ENCODE measurements around the gene IL22. TPM values are rescaled to one million over a fixed set of nuclear protein-coding genes. Genes with fewer than 3 reads are reported as not detected.

IL22 gene
- total RNA-seq, 4 donors from 2014 or later = not detected

- H3K4me3 ChIP-seq = no peak overlapping the region
- WGBS = 90% methylated on average over 5 of the region's 5 CpGs
- no peaks in the 10 kb centered on the region for H3K27me3 ChIP-seq
- H3K9me3 ChIP-seq = no peaks in the 10 kb centered on the region
- no peak for TF ChIP-seq POLR2AphosphoS5 (IDR thresholded peaks at IDR 0.05)
- no peaks in the 10 kb centered on the region for H3K4me1 ChIP-seq
- no peak for DNase-seq (ENCODE audit: low spot score in 2 of 2)
- H3K27ac ChIP-seq = no peak overlapping the region
- no peaks in the 10 kb centered on the region for H3K36me3 ChIP-seq
These were observed 19.9 kb downstream of the IL22 start for GRCh38 chr12:68233498-68233897.

- no peak overlapping the region for H3K27ac ChIP-seq
- no peaks in the 10 kb centered on the region for H3K27me3 ChIP-seq
- H3K9me3 ChIP-seq = no peaks in the 10 kb centered on the region
- WGBS = 18% methylated on average over 3 of the region's 3 CpGs
- no peaks in the 10 kb centered on the region for H3K4me1 ChIP-seq
- no peak for DNase-seq (ENCODE audit: low spot score in 2 of 2)
- TF ChIP-seq POLR2AphosphoS5 (IDR thresholded peaks at IDR 0.05) (no peak), POLR2A (IDR thresholded peaks at IDR 0.05) (no peak), EP300 (IDR thresholded peaks at IDR 0.05) (no peak)
- TF ChIP-seq, protein P1, sequence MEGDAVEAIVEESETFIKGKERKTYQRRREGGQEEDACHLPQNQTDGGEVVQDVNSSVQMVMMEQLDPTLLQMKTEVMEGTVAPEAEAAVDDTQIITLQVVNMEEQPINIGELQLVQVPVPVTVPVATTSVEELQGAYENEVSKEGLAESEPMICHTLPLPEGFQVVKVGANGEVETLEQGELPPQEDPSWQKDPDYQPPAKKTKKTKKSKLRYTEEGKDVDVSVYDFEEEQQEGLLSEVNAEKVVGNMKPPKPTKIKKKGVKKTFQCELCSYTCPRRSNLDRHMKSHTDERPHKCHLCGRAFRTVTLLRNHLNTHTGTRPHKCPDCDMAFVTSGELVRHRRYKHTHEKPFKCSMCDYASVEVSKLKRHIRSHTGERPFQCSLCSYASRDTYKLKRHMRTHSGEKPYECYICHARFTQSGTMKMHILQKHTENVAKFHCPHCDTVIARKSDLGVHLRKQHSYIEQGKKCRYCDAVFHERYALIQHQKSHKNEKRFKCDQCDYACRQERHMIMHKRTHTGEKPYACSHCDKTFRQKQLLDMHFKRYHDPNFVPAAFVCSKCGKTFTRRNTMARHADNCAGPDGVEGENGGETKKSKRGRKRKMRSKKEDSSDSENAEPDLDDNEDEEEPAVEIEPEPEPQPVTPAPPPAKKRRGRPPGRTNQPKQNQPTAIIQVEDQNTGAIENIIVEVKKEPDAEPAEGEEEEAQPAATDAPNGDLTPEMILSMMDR (IDR thresholded peaks at IDR 0.05) = no peak
- no peak overlapping the region for H3K4me3 ChIP-seq
- no peaks in the 10 kb centered on the region for H3K36me3 ChIP-seq
These were observed 21.7 kb downstream of the IL22 start for GRCh38 chr12:68231691-68232090.

DNA sequence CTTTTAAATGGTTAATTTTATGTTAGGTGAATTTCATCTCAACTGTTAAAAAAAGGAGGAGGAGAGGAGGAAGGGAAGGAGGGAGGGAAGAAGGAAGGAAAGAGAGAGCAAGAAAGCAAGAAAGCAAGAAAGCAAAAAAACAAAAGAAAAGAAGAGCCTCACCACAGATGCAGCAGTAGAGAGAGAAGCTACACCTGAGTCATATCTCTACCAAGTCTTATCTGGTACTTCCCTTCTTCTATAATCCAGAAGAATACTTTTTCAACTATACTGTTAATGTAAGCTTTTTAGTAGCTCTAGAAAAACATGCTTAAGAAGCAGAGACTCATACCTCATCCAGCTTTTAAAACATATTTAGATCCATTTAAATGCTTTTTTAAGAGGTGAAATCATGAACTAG lies 22.2 kb downstream of the IL22 start:
- Histone ChIP-seq H3K4me3 (no peak overlapping the region), H3K27ac (no peak overlapping the region), H3K9me3 (no peaks in the 10 kb centered on the region), H3K27me3 (no peaks in the 10 kb centered on the region), H3K36me3 (no peaks in the 10 kb centered on the region), H3K4me1 (no peaks in the 10 kb centered on the region)
- TF ChIP-seq POLR2AphosphoS5 (IDR thresholded peaks at IDR 0.05) = no peak
- TF ChIP-seq, protein P1 (IDR thresholded peaks at IDR 0.05) = no peak
- no peak for TF ChIP-seq EP300 (IDR thresholded peaks at IDR 0.05)
- TF ChIP-seq POLR2A (IDR thresholded peaks at IDR 0.05) = no peak
- DNase-seq (ENCODE audit: low spot score in 2 of 2) = no peak

DNA sequence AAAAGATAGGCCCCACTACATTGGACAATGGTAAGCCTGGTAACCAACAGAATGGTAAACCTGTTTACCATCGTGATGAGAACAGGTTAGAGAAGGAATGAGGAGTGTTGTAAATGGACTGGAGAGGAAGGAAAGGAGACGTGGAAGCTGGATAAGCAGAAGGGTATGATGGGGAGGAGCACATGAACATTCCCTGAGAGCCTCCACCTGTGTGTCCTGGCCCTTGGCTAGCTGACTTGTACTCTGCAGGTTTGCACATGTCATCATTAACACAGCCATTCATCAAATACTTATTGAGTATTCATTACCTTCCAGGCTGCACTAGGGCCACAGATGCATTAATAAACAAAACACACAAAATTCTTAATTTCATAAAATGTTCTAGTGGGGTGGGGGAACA lies 23.4 kb downstream of the IL22 start:
- H3K4me1 ChIP-seq = no peaks in the 10 kb centered on the region
- TF ChIP-seq, protein P1 (IDR thresholded peaks at IDR 0.05) = no peak
- no peak for TF ChIP-seq POLR2AphosphoS5 (IDR thresholded peaks at IDR 0.05)
- no peak overlapping the region for H3K4me3 ChIP-seq
- no peak overlapping the region for H3K27ac ChIP-seq
- H3K9me3 ChIP-seq = no peaks in the 10 kb centered on the region
- DNase-seq (ENCODE audit: low spot score in 2 of 2) = no peak
- no peaks in the 10 kb centered on the region for H3K27me3 ChIP-seq
- WGBS = 52% methylated on average over 2 of the region's 2 CpGs
- H3K36me3 ChIP-seq = no peaks in the 10 kb centered on the region

- TF ChIP-seq POLR2A (IDR thresholded peaks at IDR 0.05) (no peak), POLR2AphosphoS5 (IDR thresholded peaks at IDR 0.05) (no peak), EP300 (IDR thresholded peaks at IDR 0.05) (no peak)
- TF ChIP-seq, protein P1 (IDR thresholded peaks at IDR 0.05) = no peak
- Histone ChIP-seq H3K27me3 (no peaks in the 10 kb centered on the region), H3K36me3 (no peaks in the 10 kb centered on the region), H3K4me1 (peaks cover 11% of the 10 kb centered on the region), H3K9me3 (no peaks in the 10 kb centered on the region), H3K4me3 (no peak overlapping the region), H3K27ac (no peak overlapping the region)
- 59% methylated on average over 3 of the region's 3 CpGs for WGBS
- no peak for DNase-seq (ENCODE audit: low spot score in 2 of 2)
These were observed 26.0 kb downstream of the IL22 start for GRCh38 chr12:68227356-68227755.

Data from suprapubic skin (tissue), 4 donors.